GM21367 (cell line): Measurements from ENCODE around the gene SDCBP2.
A peak's percentile ranks its signal among the peaks of the same experiment; 100 is the strongest.

Experiments used
- ATAC-seq: cut with Tn5 transposase; IDR thresholded peaks from one replicate; pipeline ENCODE4 v1.9.1; 2021; ENCODE audit not compliant: unreplicated experiment

The SDCBP2 gene

GRCh38 chr20:1331801-1332453 is 3.0 kb upstream of the SDCBP2 start:
- ATAC-seq: no peak

- no peak for ATAC-seq
Observed at GRCh38 chr20:1331101-1331500, 2.2 kb upstream of the SDCBP2 start.

GRCh38 chr20:1330075-1330830 is 1.3 kb upstream of the SDCBP2 start:
- ATAC-seq: peak; percentile 39

- ATAC-seq: no peak
Observed at GRCh38 chr20:1327827-1328679, 886 bp downstream of the SDCBP2 start.

- ATAC-seq: no peak
Observed at GRCh38 chr20:1327241-1327653, 1.7 kb downstream of the SDCBP2 start.

GRCh38 chr20:1326031-1326930 is 2.7 kb downstream of the SDCBP2 start:
- no peak for ATAC-seq

- ATAC-seq: peak; percentile 69
Observed at GRCh38 chr20:1325173-1326030, 3.5 kb downstream of the SDCBP2 start.

GRCh38 chr20:1324598-1325172 is 4.3 kb downstream of the SDCBP2 start:
- ATAC-seq: no peak

- ATAC-seq: no peak
Observed at GRCh38 chr20:1323830-1324597, 4.9 kb downstream of the SDCBP2 start.

GRCh38 chr20:1323256-1323655 is 5.7 kb downstream of the SDCBP2 start:
- ATAC-seq: no peak

- no peak for ATAC-seq
Observed at GRCh38 chr20:1322511-1323245, 6.3 kb downstream of the SDCBP2 start.

- no peak for ATAC-seq
Observed at GRCh38 chr20:1321654-1321939, 7.3 kb downstream of the SDCBP2 start.

GRCh38 chr20:1320902-1321653 is 7.9 kb downstream of the SDCBP2 start:
- ATAC-seq: no peak

GRCh38 chr20:1320016-1320415 is 8.9 kb downstream of the SDCBP2 start:
- no peak for ATAC-seq

- ATAC-seq: no peak
Observed at GRCh38 chr20:1319462-1319861, 9.5 kb downstream of the SDCBP2 start.

- no peak for ATAC-seq
Observed at GRCh38 chr20:1319051-1319450, 9.9 kb downstream of the SDCBP2 start.

- ATAC-seq: no peak
Observed at GRCh38 chr20:1317545-1318255, 11.2 kb downstream of the SDCBP2 start.
